ENCODE data around the gene ADGRV1. TPM values are rescaled to one million over a fixed set of nuclear protein-coding genes. Genes with fewer than 3 reads are reported as not detected.

The ADGRV1 gene
- total and polyA plus RNA-seq, 8 donors: 12.5 to 36.4 (median 16.9) TPM

DNA sequence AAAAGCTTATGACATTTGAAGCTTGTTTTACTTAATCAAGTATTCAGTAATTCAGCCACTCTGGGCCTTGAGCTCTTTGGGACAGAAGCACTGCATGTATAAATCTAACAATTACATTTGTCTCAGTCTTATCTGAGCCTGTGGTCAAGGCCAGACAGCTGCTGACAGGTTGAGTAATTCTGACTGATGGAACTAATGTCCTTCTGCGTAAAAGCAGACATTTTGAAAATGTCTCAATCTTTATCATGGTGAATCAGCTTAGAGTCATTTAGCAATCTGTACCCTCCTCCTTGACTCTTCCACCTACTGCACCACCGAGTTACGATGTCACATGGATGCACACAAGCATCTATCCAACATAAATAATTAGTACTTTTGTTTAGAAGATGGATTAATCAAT, 424.6 kb downstream of the ADGRV1 start:
- no peak overlapping the region for H3K27ac ChIP-seq

GRCh38 chr5:90983711-90984124, 425.1 kb downstream of the ADGRV1 start:
- Histone ChIP-seq H3K27ac (no peak overlapping the region), H3K36me3 (no peaks in the 10 kb centered on the region), H3K4me1 (no peaks in the 10 kb centered on the region), H3K9me3 (no peaks in the 10 kb centered on the region), H3K27me3 (no peaks in the 10 kb centered on the region), H3K4me3 (no peak overlapping the region)
- intact Hi-C loops (cut with DNase I): no loop called here
- TF ChIP-seq, protein P1, sequence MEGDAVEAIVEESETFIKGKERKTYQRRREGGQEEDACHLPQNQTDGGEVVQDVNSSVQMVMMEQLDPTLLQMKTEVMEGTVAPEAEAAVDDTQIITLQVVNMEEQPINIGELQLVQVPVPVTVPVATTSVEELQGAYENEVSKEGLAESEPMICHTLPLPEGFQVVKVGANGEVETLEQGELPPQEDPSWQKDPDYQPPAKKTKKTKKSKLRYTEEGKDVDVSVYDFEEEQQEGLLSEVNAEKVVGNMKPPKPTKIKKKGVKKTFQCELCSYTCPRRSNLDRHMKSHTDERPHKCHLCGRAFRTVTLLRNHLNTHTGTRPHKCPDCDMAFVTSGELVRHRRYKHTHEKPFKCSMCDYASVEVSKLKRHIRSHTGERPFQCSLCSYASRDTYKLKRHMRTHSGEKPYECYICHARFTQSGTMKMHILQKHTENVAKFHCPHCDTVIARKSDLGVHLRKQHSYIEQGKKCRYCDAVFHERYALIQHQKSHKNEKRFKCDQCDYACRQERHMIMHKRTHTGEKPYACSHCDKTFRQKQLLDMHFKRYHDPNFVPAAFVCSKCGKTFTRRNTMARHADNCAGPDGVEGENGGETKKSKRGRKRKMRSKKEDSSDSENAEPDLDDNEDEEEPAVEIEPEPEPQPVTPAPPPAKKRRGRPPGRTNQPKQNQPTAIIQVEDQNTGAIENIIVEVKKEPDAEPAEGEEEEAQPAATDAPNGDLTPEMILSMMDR (IDR thresholded peaks at IDR 0.05): no peak
- ATAC-seq (no peak), DNase-seq (no peak)

More for the DNA sequence above, 424.6 kb downstream of the ADGRV1 start:
- H3K36me3 ChIP-seq: no peaks in the 10 kb centered on the region
- intact Hi-C loops (cut with DNase I): no loop called here
- H3K9me3 ChIP-seq: no peaks in the 10 kb centered on the region
- DNase-seq (no peak), ATAC-seq (peak; percentile 64)
- no peak overlapping the region for H3K4me3 ChIP-seq
- H3K4me1 ChIP-seq: no peaks in the 10 kb centered on the region
- TF ChIP-seq, protein P1 (IDR thresholded peaks at IDR 0.05): no peak
- H3K27me3 ChIP-seq: no peaks in the 10 kb centered on the region

- H3K4me1 ChIP-seq: no peaks in the 10 kb centered on the region
- TF ChIP-seq, protein P1 (IDR thresholded peaks at IDR 0.05): no peak
- H3K9me3 ChIP-seq: no peaks in the 10 kb centered on the region
- no peaks in the 10 kb centered on the region for H3K36me3 ChIP-seq
- intact Hi-C loops (cut with DNase I): no loop called here
- no peaks in the 10 kb centered on the region for H3K27me3 ChIP-seq
- ATAC-seq: no peak
- H3K27ac ChIP-seq: no peak overlapping the region
- H3K4me3 ChIP-seq: no peak overlapping the region
- DNase-seq: no peak
Measured at GRCh38 chr5:90985341-90985740, 426.7 kb downstream of the ADGRV1 start.

DNA sequence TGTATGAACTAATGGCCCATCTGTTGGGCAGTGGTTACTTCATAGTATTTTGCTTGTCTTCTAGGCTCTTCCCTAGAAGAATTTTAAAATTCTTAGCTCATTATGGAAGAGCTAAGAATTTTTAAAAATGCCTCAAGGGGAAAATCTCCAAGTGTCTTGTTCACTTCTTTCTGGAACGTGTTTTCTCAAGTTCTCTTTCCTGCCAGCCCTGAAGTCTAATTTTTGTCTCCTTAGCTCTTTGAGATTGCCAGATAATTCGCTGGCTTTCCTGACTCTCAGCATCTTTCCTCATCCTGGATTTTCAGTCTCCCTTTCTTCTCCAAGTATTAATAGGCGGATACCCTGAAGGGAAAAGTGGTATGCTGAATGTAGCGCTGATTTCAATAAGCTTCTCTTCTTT, 429.1 kb downstream of the ADGRV1 start:
- DNase-seq: no peak
- H3K27ac ChIP-seq: no peak overlapping the region
- ATAC-seq: no peak
- intact Hi-C loops (cut with DNase I): no loop called here
- no peak overlapping the region for H3K4me3 ChIP-seq
- no peaks in the 10 kb centered on the region for H3K36me3 ChIP-seq
- no peaks in the 10 kb centered on the region for H3K9me3 ChIP-seq
- no peaks in the 10 kb centered on the region for H3K4me1 ChIP-seq
- TF ChIP-seq, protein P1 (IDR thresholded peaks at IDR 0.05): no peak
- H3K27me3 ChIP-seq: no peaks in the 10 kb centered on the region

DNA sequence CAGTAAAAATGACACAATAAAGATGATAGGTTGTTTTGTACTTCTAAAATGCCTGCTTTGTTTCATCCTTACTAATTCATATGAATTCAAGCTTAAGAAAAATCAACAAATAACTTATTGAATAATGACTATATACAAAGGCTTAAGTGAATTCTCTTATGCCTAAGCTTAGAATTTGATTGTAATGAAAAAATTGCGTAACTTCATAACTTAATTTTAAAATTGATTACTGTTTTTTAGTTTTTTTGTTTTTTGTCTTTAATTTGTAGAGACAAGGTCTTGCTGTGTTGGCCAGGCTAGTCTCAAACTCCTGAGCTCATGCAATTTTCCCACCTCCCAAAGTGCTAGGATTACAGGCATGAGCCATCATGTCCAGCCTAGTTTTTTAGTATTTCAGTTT, 432.6 kb downstream of the ADGRV1 start:
- DNase-seq (no peak), ATAC-seq (no peak)
- intact Hi-C loops (cut with DNase I): no loop called here
- Histone ChIP-seq H3K9me3 (peaks cover 0 to 16% of the 10 kb centered on the region in 2 donors), H3K27ac (no peak overlapping the region), H3K36me3 (no peaks in the 10 kb centered on the region), H3K4me3 (no peak overlapping the region), H3K4me1 (no peaks in the 10 kb centered on the region), H3K27me3 (no peaks in the 10 kb centered on the region)
- TF ChIP-seq, protein P1 (IDR thresholded peaks at IDR 0.05): no peak
